SK-N-SH (cell line): ENCODE data around the gene CD276.

Source experiments
- EZH2phosphoT487 ChIP-seq: fragments of 200-600 bp; sonication (generic); IDR thresholded peaks from 2 replicates; pipeline ENCODE4 v1.6.1; 2017; ENCODE audit warnings: low read depth, mixed run types, mild to moderate bottlenecking, antibody characterized with exemption, moderate library complexity, borderline replicate concordance
- RAD21 ChIP-seq: IDR thresholded peaks from 2 replicates; pipeline ENCODE4 v1.6.1; 2012; ENCODE audit warnings: mild to moderate bottlenecking, low read length
- SIN3A ChIP-seq: IDR thresholded peaks from 2 replicates; pipeline ENCODE4 v1.6.1; 2012; ENCODE audit warnings: low read depth, mild to moderate bottlenecking, low read length, moderate library complexity, borderline replicate concordance
- YY1 ChIP-seq: IDR thresholded peaks from 2 replicates; pipeline ENCODE4 v1.4.0; 2012; ENCODE audit warnings: low read depth, mild to moderate bottlenecking
- TF ChIP-seq, protein P1 (sequence below): fragments of 200-600 bp; sonication (generic); IDR thresholded peaks from 2 replicates; pipeline ENCODE4 v1.6.1; 2017; ENCODE audit warnings: antibody characterized with exemption, mild to moderate bottlenecking, moderate library complexity
- TF ChIP-seq, protein P2 (sequence below): fragments of 150-350 bp; IDR thresholded peaks from 2 replicates; pipeline ENCODE4 v1.6.1; 2017; ENCODE audit warnings: antibody characterized with exemption, low read length, low read depth, borderline replicate concordance
- TF ChIP-seq, protein P3 (sequence below): IDR thresholded peaks from 2 replicates; pipeline ENCODE4 v1.4.0; 2012; ENCODE audit warnings: low read depth, borderline replicate concordance
- TF ChIP-seq, protein P4 (sequence below): IDR thresholded peaks from 2 replicates; pipeline ENCODE4 v1.4.0; 2012; ENCODE audit warnings: low read depth, borderline replicate concordance

DNA sequence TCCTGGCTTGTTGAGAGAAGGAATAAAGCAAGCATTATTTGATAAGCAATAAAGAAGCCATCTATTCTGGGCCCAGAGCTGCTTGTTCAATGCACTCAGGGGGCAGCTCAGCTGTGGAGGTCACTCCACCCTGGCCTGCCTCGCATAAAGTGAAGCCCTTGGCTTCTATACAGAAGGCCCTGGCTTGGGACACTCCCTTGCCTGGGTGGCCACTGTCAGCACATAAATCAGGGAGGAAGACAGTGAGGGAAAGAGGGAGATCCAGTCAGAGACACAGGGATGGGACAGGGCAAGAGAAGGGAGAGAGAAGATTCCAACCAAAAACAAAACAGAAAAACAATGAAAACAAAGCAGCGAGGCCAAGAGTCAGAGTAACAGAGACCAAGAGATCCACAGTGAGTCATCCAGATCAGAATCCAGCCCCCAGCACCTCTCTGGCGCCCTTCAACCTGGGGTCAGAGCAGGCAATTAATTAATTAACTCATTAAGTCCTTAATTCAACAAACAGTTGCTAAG lies 57.2 kb downstream of the CD276 start:
- TF ChIP-seq RAD21 (no peak), YY1 (no peak), SIN3A (no peak), EZH2phosphoT487 (no peak)
- TF ChIP-seq, protein P1, sequence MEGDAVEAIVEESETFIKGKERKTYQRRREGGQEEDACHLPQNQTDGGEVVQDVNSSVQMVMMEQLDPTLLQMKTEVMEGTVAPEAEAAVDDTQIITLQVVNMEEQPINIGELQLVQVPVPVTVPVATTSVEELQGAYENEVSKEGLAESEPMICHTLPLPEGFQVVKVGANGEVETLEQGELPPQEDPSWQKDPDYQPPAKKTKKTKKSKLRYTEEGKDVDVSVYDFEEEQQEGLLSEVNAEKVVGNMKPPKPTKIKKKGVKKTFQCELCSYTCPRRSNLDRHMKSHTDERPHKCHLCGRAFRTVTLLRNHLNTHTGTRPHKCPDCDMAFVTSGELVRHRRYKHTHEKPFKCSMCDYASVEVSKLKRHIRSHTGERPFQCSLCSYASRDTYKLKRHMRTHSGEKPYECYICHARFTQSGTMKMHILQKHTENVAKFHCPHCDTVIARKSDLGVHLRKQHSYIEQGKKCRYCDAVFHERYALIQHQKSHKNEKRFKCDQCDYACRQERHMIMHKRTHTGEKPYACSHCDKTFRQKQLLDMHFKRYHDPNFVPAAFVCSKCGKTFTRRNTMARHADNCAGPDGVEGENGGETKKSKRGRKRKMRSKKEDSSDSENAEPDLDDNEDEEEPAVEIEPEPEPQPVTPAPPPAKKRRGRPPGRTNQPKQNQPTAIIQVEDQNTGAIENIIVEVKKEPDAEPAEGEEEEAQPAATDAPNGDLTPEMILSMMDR, result no peak
- TF ChIP-seq, protein P2, sequence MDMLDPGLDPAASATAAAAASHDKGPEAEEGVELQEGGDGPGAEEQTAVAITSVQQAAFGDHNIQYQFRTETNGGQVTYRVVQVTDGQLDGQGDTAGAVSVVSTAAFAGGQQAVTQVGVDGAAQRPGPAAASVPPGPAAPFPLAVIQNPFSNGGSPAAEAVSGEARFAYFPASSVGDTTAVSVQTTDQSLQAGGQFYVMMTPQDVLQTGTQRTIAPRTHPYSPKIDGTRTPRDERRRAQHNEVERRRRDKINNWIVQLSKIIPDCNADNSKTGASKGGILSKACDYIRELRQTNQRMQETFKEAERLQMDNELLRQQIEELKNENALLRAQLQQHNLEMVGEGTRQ, result no peak
- TF ChIP-seq, protein P3, sequence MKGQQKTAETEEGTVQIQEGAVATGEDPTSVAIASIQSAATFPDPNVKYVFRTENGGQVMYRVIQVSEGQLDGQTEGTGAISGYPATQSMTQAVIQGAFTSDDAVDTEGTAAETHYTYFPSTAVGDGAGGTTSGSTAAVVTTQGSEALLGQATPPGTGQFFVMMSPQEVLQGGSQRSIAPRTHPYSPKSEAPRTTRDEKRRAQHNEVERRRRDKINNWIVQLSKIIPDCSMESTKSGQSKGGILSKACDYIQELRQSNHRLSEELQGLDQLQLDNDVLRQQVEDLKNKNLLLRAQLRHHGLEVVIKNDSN, result no peak
- TF ChIP-seq, protein P4, sequence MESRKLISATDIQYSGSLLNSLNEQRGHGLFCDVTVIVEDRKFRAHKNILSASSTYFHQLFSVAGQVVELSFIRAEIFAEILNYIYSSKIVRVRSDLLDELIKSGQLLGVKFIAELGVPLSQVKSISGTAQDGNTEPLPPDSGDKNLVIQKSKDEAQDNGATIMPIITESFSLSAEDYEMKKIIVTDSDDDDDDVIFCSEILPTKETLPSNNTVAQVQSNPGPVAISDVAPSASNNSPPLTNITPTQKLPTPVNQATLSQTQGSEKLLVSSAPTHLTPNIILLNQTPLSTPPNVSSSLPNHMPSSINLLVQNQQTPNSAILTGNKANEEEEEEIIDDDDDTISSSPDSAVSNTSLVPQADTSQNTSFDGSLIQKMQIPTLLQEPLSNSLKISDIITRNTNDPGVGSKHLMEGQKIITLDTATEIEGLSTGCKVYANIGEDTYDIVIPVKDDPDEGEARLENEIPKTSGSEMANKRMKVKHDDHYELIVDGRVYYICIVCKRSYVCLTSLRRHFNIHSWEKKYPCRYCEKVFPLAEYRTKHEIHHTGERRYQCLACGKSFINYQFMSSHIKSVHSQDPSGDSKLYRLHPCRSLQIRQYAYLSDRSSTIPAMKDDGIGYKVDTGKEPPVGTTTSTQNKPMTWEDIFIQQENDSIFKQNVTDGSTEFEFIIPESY, result no peak
